ENCODE measurements around the gene LPP.

The LPP gene

GRCh38 chr3:188192034-188192433, 38.1 kb downstream of the LPP start:
- no peak overlapping the region for H3K4me2 ChIP-seq (ENCODE audit: low read depth, low read length, poor library complexity, severe bottlenecking)
- no peaks in the 10 kb centered on the region for H3K27me3 ChIP-seq (ENCODE audit: low read length)
- H3K9ac ChIP-seq (ENCODE audit: low read length): no peak overlapping the region
- H4K20me1 ChIP-seq (ENCODE audit: low read depth, low read length): no peaks in the 10 kb centered on the region
- TF ChIP-seq CTCF (IDR thresholded peaks at IDR 0.05; ENCODE audit: insufficient read depth, low read length, poor library complexity, severe bottlenecking) (no peak), EZH2phosphoT487 (conservative IDR thresholded peaks at IDR 0.05; ENCODE audit: low read length) (no peak)
- H3K79me2 ChIP-seq (ENCODE audit: insufficient read depth, low read length): no peaks in the 10 kb centered on the region
- H3K27ac ChIP-seq (ENCODE audit: low read depth, low read length): no peak overlapping the region
- H3K36me3 ChIP-seq (ENCODE audit: low read length): no peaks in the 10 kb centered on the region
- H3F3A ChIP-seq (ENCODE audit: insufficient read depth): no peaks in the 10 kb centered on the region
- H3K4me3 ChIP-seq (ENCODE audit: insufficient read depth, low read length, poor library complexity, severe bottlenecking): no peak overlapping the region
- no peaks in the 10 kb centered on the region for H3K9me3 ChIP-seq (ENCODE audit: insufficient read depth, low read length)
- no peak overlapping the region for H2AFZ ChIP-seq (ENCODE audit: low read depth, low read length, severe bottlenecking)
- no peaks in the 10 kb centered on the region for H3K9me2 ChIP-seq (replicated peaks; ENCODE audit: insufficient read depth, low read length)

DNA sequence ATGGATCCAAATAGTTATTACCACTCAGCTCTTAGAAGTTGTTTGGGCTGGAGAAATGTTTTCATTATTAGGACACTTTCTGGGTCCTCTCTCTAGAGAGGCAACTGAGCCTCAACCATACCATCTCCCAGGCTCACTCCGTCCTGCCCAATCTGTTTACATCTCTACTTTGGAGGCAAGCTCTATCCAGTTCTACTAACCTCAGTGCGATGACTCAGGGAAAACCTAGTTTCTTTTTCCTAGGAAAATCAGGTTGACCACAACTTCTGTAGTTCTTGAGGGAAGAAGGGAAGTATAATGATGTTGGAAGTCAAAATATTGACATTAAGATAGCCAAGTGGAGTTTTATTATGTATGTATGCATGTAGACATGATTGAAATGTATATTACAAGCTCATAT, 40.4 kb downstream of the LPP start:
- Histone ChIP-seq H3K4me2 (ENCODE audit: low read depth, low read length, poor library complexity, severe bottlenecking) (no peak overlapping the region), H3K4me3 (ENCODE audit: insufficient read depth, low read length, poor library complexity, severe bottlenecking) (no peak overlapping the region), H3K27me3 (ENCODE audit: low read length) (no peaks in the 10 kb centered on the region), H3K36me3 (ENCODE audit: low read length) (no peaks in the 10 kb centered on the region), H3K27ac (ENCODE audit: low read depth, low read length) (no peak overlapping the region), H3F3A (ENCODE audit: insufficient read depth) (no peaks in the 10 kb centered on the region), H4K20me1 (ENCODE audit: low read depth, low read length) (no peaks in the 10 kb centered on the region), H3K9me2 (replicated peaks; ENCODE audit: insufficient read depth, low read length) (no peaks in the 10 kb centered on the region), H2AFZ (ENCODE audit: low read depth, low read length, severe bottlenecking) (no peak overlapping the region), H3K79me2 (ENCODE audit: insufficient read depth, low read length) (no peaks in the 10 kb centered on the region), H3K9ac (ENCODE audit: low read length) (no peak overlapping the region), H3K9me3 (ENCODE audit: insufficient read depth, low read length) (no peaks in the 10 kb centered on the region)
- TF ChIP-seq CTCF (IDR thresholded peaks at IDR 0.05; ENCODE audit: insufficient read depth, low read length, poor library complexity, severe bottlenecking) (no peak), EZH2phosphoT487 (conservative IDR thresholded peaks at IDR 0.05; ENCODE audit: low read length) (no peak)

DNA sequence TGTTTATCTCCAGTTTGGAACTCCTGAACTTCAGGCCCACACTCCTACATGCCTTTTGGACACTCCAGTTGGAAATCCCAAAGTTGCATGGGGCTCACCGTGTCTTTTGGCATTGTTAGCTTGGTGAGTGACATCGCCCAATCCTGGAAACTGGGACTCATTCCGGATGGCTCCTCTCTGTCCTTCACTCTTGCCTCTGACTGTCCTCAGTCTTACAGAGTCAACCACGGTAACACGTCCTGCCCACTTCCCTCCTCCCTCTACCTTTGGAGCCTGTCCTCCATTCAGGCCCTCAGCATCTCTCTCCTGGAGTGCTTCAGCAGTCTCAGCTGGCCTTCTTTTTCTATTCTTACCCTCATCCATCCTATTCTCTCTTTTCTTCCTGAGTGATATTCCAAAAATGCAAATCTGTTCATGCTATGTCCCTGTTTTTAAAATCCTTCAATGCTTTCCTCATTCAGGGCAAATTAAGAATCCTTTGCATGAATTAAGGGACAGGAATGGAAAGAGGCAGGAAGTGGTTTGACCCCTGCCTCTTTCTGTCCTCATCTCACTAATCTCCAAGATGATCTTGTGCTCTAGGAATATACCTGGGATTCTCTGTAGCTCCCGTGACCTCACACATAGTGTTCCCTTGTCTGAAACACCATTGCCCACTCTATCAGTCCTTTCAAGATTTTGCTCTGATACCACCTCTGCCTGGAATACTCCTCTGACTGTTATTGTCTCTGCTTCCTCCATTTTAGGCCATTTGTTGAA, 42.5 kb downstream of the LPP start:
- H3K4me2 ChIP-seq (ENCODE audit: low read depth, low read length, poor library complexity, severe bottlenecking): no peak overlapping the region

More for the DNA sequence above, 42.5 kb downstream of the LPP start:
- H3K36me3 ChIP-seq (ENCODE audit: low read length): no peaks in the 10 kb centered on the region
- TF ChIP-seq CTCF (IDR thresholded peaks at IDR 0.05; ENCODE audit: insufficient read depth, low read length, poor library complexity, severe bottlenecking) (no peak), EZH2phosphoT487 (conservative IDR thresholded peaks at IDR 0.05; ENCODE audit: low read length) (no peak)
- H3K79me2 ChIP-seq (ENCODE audit: insufficient read depth, low read length): no peaks in the 10 kb centered on the region
- H2AFZ ChIP-seq (ENCODE audit: low read depth, low read length, severe bottlenecking): no peak overlapping the region
- H3F3A ChIP-seq (ENCODE audit: insufficient read depth): no peaks in the 10 kb centered on the region
- no peaks in the 10 kb centered on the region for H3K9me3 ChIP-seq (ENCODE audit: insufficient read depth, low read length)
- no peaks in the 10 kb centered on the region for H3K9me2 ChIP-seq (replicated peaks; ENCODE audit: insufficient read depth, low read length)
- H3K27me3 ChIP-seq (ENCODE audit: low read length): no peaks in the 10 kb centered on the region
- H3K9ac ChIP-seq (ENCODE audit: low read length): no peak overlapping the region
- H3K27ac ChIP-seq (ENCODE audit: low read depth, low read length): no peak overlapping the region
- H4K20me1 ChIP-seq (ENCODE audit: low read depth, low read length): no peaks in the 10 kb centered on the region
- H3K4me3 ChIP-seq (ENCODE audit: insufficient read depth, low read length, poor library complexity, severe bottlenecking): no peak overlapping the region

Data from SU-DHL-6 (cell line).